ENCODE data around the gene NALF2.

- TF ChIP-seq CTCF (IDR thresholded peaks at IDR 0.05; ENCODE audit: low read length): no peak
- TF ChIP-seq EZH2 (optimal IDR thresholded peaks at IDR 0.05; ENCODE audit: low read depth, low read length): no peak
These were observed 42.9 kb downstream of the NALF2 start for GRCh38 chrX:69546978-69547377.

Measured in MM.1S (cell line).